ENCODE measurements around the gene PAAF1. TPM values are rescaled to one million over a fixed set of nuclear protein-coding genes. Genes with fewer than 3 reads are reported as not detected.
A peak's percentile ranks its signal among the peaks of the same experiment; 100 is the strongest.

Gene PAAF1
- total RNA-seq, 1 donor from 2014 or later, result 38.6 TPM

DNA sequence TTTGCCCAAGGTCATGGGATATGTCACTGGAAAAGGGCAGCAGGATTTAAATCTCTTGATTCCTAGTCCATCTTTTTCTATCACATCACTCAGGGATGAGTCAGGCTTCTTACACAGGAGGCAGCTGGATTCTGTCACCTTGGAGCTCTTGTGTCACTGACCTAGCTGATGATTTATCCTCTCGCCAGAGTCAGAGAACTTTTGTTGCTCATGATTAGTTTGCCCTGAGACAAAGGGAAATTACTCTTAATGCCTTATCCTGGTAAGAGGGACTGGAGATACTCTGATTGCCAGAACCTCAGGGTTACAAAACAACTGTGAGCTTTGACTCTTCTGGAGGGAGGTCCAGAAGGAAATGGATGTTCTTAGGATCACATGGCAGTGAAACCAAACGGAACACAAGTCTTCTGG, 10.2 kb upstream of the PAAF1 start:
- TF ChIP-seq, protein P1, sequence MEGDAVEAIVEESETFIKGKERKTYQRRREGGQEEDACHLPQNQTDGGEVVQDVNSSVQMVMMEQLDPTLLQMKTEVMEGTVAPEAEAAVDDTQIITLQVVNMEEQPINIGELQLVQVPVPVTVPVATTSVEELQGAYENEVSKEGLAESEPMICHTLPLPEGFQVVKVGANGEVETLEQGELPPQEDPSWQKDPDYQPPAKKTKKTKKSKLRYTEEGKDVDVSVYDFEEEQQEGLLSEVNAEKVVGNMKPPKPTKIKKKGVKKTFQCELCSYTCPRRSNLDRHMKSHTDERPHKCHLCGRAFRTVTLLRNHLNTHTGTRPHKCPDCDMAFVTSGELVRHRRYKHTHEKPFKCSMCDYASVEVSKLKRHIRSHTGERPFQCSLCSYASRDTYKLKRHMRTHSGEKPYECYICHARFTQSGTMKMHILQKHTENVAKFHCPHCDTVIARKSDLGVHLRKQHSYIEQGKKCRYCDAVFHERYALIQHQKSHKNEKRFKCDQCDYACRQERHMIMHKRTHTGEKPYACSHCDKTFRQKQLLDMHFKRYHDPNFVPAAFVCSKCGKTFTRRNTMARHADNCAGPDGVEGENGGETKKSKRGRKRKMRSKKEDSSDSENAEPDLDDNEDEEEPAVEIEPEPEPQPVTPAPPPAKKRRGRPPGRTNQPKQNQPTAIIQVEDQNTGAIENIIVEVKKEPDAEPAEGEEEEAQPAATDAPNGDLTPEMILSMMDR (IDR thresholded peaks at IDR 0.05), result no peak
- TF ChIP-seq EZH2phosphoT487 (IDR thresholded peaks at IDR 0.05) (no peak), EZH2 (IDR thresholded peaks at IDR 0.05) (no peak)
- Histone ChIP-seq H3K9ac (no peak overlapping the region), H3K27me3 (no peaks in the 10 kb centered on the region), H4K20me1 (ENCODE audit: low read depth) (peaks cover 4% of the 10 kb centered on the region), H2AFZ (replicated peaks) (no peak overlapping the region), H3F3A (ENCODE audit: low read depth) (peaks cover 19% of the 10 kb centered on the region), H3K9me3 (ENCODE audit: low read depth) (no peaks in the 10 kb centered on the region), H3K4me1 (peaks cover 11% of the 10 kb centered on the region), H3K79me2 (ENCODE audit: low read depth) (no peaks in the 10 kb centered on the region), H3K36me3 (no peaks in the 10 kb centered on the region), H3K4me3 (no peak overlapping the region), H3K27ac (no peak overlapping the region), H3K4me2 (no peak overlapping the region)
- Mint-ChIP-seq H3K36me3 (peaks cover 12% of the 10 kb centered on the region), H3K27ac (peak overlapping the region; percentile 25), H3K27me3 (ENCODE audit: insufficient read depth, low read depth) (no peaks in the 10 kb centered on the region), H3K4me3 (no peak overlapping the region), H3K9me3 (no peaks in the 10 kb centered on the region), H3K4me1 (peaks cover 12% of the 10 kb centered on the region)
- no peak for DNase-seq (ENCODE audit: low spot score)

GRCh38 chr11:73869332-73869949, 7.4 kb upstream of the PAAF1 start:
- Mint-ChIP-seq H3K4me1 (peaks cover 12% of the 10 kb centered on the region), H3K9me3 (no peaks in the 10 kb centered on the region), H3K27ac (peak overlapping the region; percentile 55), H3K4me3 (no peak overlapping the region), H3K27me3 (ENCODE audit: insufficient read depth, low read depth) (no peaks in the 10 kb centered on the region), H3K36me3 (peaks cover 3% of the 10 kb centered on the region)
- no peak for DNase-seq (ENCODE audit: low spot score)
- H2AFZ ChIP-seq (replicated peaks), result no peak overlapping the region
- TF ChIP-seq, protein P1 (IDR thresholded peaks at IDR 0.05), result no peak
- no peak for TF ChIP-seq EZH2phosphoT487 (IDR thresholded peaks at IDR 0.05)
- no peak for TF ChIP-seq EZH2 (IDR thresholded peaks at IDR 0.05)
- H3K36me3 ChIP-seq, result no peaks in the 10 kb centered on the region
- no peak overlapping the region for H3K4me2 ChIP-seq
- peak overlapping the region; percentile 83 for H3K27ac ChIP-seq
- no peak overlapping the region for H3K4me3 ChIP-seq
- no peak overlapping the region for H3K9ac ChIP-seq
- peaks cover 19% of the 10 kb centered on the region for H3F3A ChIP-seq (ENCODE audit: low read depth)
- peaks cover 4% of the 10 kb centered on the region for H4K20me1 ChIP-seq (ENCODE audit: low read depth)
- no peaks in the 10 kb centered on the region for H3K9me3 ChIP-seq (ENCODE audit: low read depth)
- H3K79me2 ChIP-seq (ENCODE audit: low read depth), result peaks cover 11% of the 10 kb centered on the region
- no peaks in the 10 kb centered on the region for H3K27me3 ChIP-seq
- peaks cover 11% of the 10 kb centered on the region for H3K4me1 ChIP-seq

GRCh38 chr11:73870261-73870660, 6.5 kb upstream of the PAAF1 start:
- Mint-ChIP-seq H3K27me3 (ENCODE audit: insufficient read depth, low read depth) (no peaks in the 10 kb centered on the region), H3K4me3 (no peak overlapping the region), H3K4me1 (peaks cover 15% of the 10 kb centered on the region), H3K9me3 (no peaks in the 10 kb centered on the region), H3K36me3 (peaks cover 2% of the 10 kb centered on the region), H3K27ac (no peak overlapping the region)
- H3K79me2 ChIP-seq (ENCODE audit: low read depth), result peaks cover 19% of the 10 kb centered on the region
- H3K36me3 ChIP-seq, result no peaks in the 10 kb centered on the region
- no peaks in the 10 kb centered on the region for H3K27me3 ChIP-seq
- no peak overlapping the region for H2AFZ ChIP-seq (replicated peaks)
- peaks cover 15% of the 10 kb centered on the region for H3K4me1 ChIP-seq
- peaks cover 4% of the 10 kb centered on the region for H4K20me1 ChIP-seq (ENCODE audit: low read depth)
- H3K4me3 ChIP-seq, result no peak overlapping the region
- H3K4me2 ChIP-seq, result no peak overlapping the region
- no peak overlapping the region for H3K9ac ChIP-seq
- no peak for DNase-seq (ENCODE audit: low spot score)
- peaks cover 19% of the 10 kb centered on the region for H3F3A ChIP-seq (ENCODE audit: low read depth)
- no peaks in the 10 kb centered on the region for H3K9me3 ChIP-seq (ENCODE audit: low read depth)
- TF ChIP-seq, protein P1 (IDR thresholded peaks at IDR 0.05), result no peak
- TF ChIP-seq EZH2phosphoT487 (IDR thresholded peaks at IDR 0.05) (no peak), EZH2 (IDR thresholded peaks at IDR 0.05) (no peak)
- no peak overlapping the region for H3K27ac ChIP-seq
